Jurkat, Clone E6-1 (cell line): ENCODE data around the gene MRPL55.

Experiments used
- DNase-seq: peaks from one replicate; pipeline ENCODE4 v3.0.0-alpha.2; 2011; ENCODE audit warnings: low read depth, low spot score
- H3K4me3 ChIP-seq: 2 replicates; pipeline ENCODE4 v1.5.1; 2011; ENCODE audit warnings: mild to moderate bottlenecking, low read length, control low read depth, moderate library complexity

Gene MRPL55

DNA sequence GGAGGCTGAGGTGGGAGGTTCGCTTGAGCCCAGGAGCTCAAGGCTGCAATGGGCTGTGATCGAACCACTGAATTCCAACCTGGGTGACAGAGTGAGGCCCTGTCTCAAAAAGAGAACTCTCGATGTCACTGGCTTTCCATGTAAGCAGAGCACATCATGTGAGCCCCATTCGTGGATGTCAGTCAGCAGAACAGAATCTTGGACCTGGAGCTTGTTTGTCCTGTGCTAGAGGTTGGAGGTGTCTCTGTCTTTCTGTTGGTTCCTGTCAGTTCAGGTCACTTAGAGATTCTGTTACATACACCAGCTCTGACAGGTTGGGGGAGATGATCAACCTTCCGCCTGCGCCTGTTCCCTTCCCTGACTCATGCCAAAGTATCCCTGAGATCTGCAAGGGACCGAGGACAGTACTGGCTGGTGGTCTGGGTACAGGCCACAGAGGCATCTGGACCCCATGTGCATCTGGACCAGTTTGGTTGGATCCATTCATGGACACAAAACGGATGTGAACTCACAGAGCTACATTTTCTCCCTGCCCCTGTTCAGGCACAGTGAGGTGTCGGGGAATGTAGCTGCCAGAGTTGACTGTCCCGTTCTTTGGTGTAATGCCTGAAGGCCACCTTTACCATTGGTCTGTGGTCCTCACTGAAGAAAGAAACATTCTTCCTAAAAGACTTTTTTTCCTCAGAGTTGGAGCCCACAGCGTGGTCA lies 16.6 kb downstream of the MRPL55 start:
- no peak for DNase-seq
- no peak overlapping the region for H3K4me3 ChIP-seq

GRCh38 chr1:228091084-228091483 lies 18.0 kb downstream of the MRPL55 start:
- no peak overlapping the region for H3K4me3 ChIP-seq
- DNase-seq, result no peak

- H3K4me3 ChIP-seq, result no peak overlapping the region
- no peak for DNase-seq
These were observed 18.5 kb downstream of the MRPL55 start for GRCh38 chr1:228090613-228091081.

- DNase-seq, result no peak
- H3K4me3 ChIP-seq, result no peak overlapping the region
These were observed 19.3 kb downstream of the MRPL55 start for GRCh38 chr1:228089519-228090380.

- H3K4me3 ChIP-seq, result no peak overlapping the region
- DNase-seq, result no peak
These were observed 20.3 kb downstream of the MRPL55 start for GRCh38 chr1:228088586-228089498.

DNA sequence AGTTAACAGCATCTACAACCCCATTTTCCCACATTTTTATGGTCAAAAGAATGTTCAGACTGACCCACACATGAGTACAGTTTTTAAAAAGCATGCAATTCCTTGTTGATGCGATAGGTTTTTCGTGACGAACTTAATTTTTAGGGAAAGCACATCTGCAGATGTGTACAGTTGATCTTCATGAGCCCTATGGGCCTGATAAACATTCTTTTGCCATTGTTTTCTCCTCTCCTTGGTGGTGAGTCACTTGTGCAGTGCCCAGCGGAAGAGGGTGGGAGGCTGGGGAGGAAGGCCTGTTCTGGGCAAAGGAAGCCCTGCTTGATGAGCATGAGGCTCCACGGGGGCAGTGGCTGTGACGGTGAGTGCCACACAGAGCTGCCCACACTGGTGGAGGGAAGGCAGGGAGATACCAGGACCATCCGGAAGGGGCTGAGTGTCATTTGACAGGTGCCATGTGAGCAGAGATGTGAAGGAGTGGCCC lies 21.3 kb downstream of the MRPL55 start:
- no peak for DNase-seq
- no peak overlapping the region for H3K4me3 ChIP-seq

- DNase-seq, result no peak
- H3K4me3 ChIP-seq, result no peak overlapping the region
These were observed 23.7 kb downstream of the MRPL55 start for GRCh38 chr1:228085287-228085951.

DNA sequence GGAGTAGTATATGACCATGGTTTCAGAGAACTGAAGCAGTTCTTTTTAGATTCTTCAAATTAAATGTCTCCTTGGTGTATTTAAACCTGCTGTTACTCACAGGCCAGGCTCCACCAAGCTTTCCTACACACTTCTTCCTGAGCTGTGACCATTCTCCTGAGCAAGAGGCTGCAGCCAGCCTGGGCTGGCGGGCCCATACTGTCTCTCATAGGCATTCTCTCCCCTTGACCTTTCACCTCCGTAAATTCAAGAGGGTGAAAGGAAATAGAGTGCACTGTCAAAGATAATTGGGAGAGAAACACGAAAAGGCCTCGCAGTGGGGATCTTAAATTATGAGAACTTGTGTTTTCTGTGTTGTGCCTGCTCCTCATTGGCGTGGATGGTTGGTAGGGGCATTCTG lies 24.3 kb downstream of the MRPL55 start:
- DNase-seq, result no peak
- no peak overlapping the region for H3K4me3 ChIP-seq

- no peak for DNase-seq
These were observed 24.8 kb downstream of the MRPL55 start for GRCh38 chr1:228084325-228084724.

DNA sequence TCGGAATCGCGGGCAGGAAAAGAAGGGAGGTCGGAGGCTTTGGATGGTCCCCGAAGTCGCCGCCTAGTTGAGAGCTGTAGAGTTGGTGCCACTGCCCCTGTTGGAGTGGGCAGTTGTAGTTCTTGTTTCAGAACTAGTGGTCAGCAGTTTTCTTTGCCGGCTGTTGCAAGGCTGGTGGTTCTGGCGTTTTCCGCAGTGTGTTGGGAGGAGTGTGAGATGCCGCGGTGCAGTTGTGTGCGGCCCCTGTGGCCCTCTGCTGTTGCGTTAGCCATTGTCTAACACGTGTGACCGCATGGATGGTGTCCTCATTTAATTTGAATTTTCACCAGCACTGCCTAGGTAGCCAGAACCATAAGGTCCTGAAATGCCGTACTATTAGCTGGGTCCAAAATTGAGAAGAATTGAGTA lies 25.2 kb downstream of the MRPL55 start:
- H3K4me3 ChIP-seq, result peak overlapping the region; percentile 96
- DNase-seq, result no peak

More at GRCh38 chr1:228084325-228084724, 24.8 kb downstream of the MRPL55 start:
- H3K4me3 ChIP-seq, result peak overlapping the region; percentile 96

- H3K4me3 ChIP-seq, result peak overlapping the region; percentile 96
- DNase-seq, result no peak
These were observed 25.9 kb downstream of the MRPL55 start for GRCh38 chr1:228082918-228083870.

- H3K4me3 ChIP-seq, result peak within 1 kb of the TSS; percentile 96
- peak; percentile 91 for DNase-seq
These were observed 26.7 kb downstream of the MRPL55 start, which contains the start of gene ARF1 for GRCh38 chr1:228082214-228082917. Gene ARF1 (plus strand): TSS chr1:228082708. CDS start chr1:228097115, 14,407 bp downstream.

DNA sequence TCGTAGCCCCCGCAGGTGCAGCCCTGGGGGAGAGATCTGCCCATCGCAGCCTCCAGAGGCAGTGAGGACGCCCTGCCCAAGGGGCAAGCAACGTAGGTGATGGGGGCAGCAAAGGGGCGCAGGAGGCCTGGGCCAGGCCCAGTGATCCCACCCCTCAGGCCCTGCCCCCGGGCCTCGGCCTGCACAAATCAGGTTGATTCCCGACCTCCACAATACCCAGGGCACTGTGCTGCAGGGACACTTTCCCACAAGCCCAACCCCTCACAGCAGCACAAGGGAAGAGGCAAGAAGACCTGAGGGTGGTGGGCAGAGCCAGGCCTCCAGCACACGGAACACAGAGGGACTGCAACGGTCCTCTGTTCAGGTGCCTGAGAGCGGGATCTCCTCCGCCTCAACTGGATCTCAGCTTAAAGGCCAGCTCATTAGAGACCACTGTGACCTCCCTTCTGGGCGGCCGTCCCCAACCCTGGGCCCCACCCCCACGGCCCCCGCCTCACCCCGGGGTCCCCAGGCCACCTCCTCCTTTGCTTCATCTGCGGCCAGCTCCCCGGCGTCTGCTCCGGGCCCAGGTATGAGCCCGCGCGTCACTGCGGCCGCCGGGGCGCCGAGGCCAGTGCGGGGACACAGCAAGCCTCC lies 27.4 kb downstream of the MRPL55 start:
- no peak for DNase-seq
- H3K4me3 ChIP-seq, result peak overlapping the region; percentile 91

DNA sequence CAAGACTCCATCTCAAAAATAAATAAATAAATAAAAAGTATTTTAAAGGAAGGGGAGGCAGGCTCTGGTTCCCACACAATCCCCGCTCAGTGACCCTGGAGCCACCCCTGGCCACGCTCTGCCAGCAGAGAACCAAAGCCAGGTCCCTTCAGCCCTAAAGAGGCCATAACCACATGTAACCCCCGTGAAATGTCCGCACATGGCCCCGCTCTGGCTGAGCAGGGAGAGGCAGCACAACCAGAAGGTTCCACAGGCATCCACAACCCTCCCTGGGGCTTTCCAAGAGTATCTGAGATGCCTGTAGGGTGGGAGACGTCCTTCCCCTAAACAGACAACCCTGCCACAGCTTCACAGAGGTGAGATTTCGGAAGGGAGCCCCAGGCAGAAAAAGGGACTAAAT lies 28.0 kb downstream of the MRPL55 start:
- peak overlapping the region; percentile 91 for H3K4me3 ChIP-seq
- no peak for DNase-seq

- no peak for DNase-seq
- no peak overlapping the region for H3K4me3 ChIP-seq
These were observed 29.4 kb downstream of the MRPL55 start for GRCh38 chr1:228079601-228080263.

GRCh38 chr1:228079013-228079412 lies 30.1 kb downstream of the MRPL55 start:
- H3K4me3 ChIP-seq, result no peak overlapping the region
- DNase-seq, result no peak
